Pancreas (tissue), 10 donors: ENCODE data around the gene POGLUT2. TPM values are rescaled to one million over a fixed set of nuclear protein-coding genes. Genes with fewer than 3 reads are reported as not detected.

Source experiments
- ATAC-seq, 4 donors: fragments of 200-7000 bp; cut with Tn5 transposase; one replicate each; pipeline versions ENCODE4 v1.8.0 to v1.9.1; 2020; ENCODE audit warnings: mild to moderate bottlenecking in 4 of 4, moderate library complexity in 4 of 4
- DNase-seq, 6 donors: peaks; one replicate each; pipeline ENCODE4 v3.0.0-alpha.2; 2020
- FAIRE-seq: peaks from 2 replicates; lab custom pipeline; 2012; peaks lifted over from hg19 to GRCh38; lab: Jason Lieb, UNC
- H3K27ac ChIP-seq, 4 donors: fragments of 200-600 bp; sonication (generic); 1 replicate in 3 of 4; 2 replicates in 1 of 4; pipeline versions ENCODE4 v1.5.0 to v1.8.0; 2020
- H3K27me3 ChIP-seq, 4 donors: fragments of 200-600 bp; one replicate each; pipeline ENCODE4 v1.8.0; 2021
- H3K36me3 ChIP-seq, 3 donors: fragments of 200-600 bp; sonication (generic) in 1 of 3; one replicate each; pipeline versions ENCODE4 v1.5.0 to v1.8.0; 2020 to 2021
- H3K4me1 ChIP-seq, 3 donors: fragments of 200-600 bp; one replicate each; pipeline ENCODE4 v1.8.0; 2021
- H3K4me3 ChIP-seq, 4 donors: fragments of 200-600 bp; sonication (generic) in 2 of 4; one replicate each; pipeline versions ENCODE4 v1.5.0 to v1.8.0; 2020 to 2021
- H3K9me3 ChIP-seq, 4 donors: fragments of 200-600 bp; one replicate each; pipeline ENCODE4 v1.8.0; 2021
- CTCF ChIP-seq, 4 donors: fragments of 200-600 bp; sonication (generic) in 3 of 4; IDR thresholded peaks; one replicate each; pipeline versions ENCODE4 v1.5.0 to v1.8.0; 2021; ENCODE audit warnings: antibody characterized with exemption in 4 of 4
- WGBS, 2 donors: extraction: QIAGEN DNeasy Blood & Tissue Kit; methylation state at CpG; one replicate each; pipeline ENCODE4 v1.1.7; 2013; 5-methylcytosine and 5-hydroxymethylcytosine counted together
- intact Hi-C, 3 donors: fragments of 100-400 bp; cut with DNase I; formaldehyde crosslinking; loops; one replicate each; pipeline versions ENCODE4 v1.11.1 to v1.14.2; 2022
- polyA plus RNA-seq, 2 donors: library from polyadenylated mRNA; stranded (reverse); fragments of 200-250 nt; gene quantifications; one replicate each; pipeline ENCODE4 v1.2.3, GENCODE V29; 2013
- total RNA-seq, 6 donors: library from RNA; stranded (reverse); fragmentation: NEBNext Ultra II Directional in 4 of 6; extraction: Animal tissue kit (Norgen Biotek cat#: 25700) in 4 of 6; gene quantifications; one replicate each; pipeline versions ENCODE4 v1.2.1 to v1.2.4, GENCODE V29; 2021 to 2023
- donor health status: healthy with polysubstance abuse.
- donor health status: DM: no; HTN: no; CAD: no; lungs with moderate emphysema.
- donor health status: DM: no; HTN: no; CAD: no.
- donor health status: control.
- donor health status: control.
- donor health status: Bipolar disorder and iron deficiency.
- donor health status: DM: yes; HTN: yes; CAD: no.
- donor health status: DM: no; HTN: no; CAD: no.
- donor health status: DM: no; HTN: no; CAD: no.
- donor health status: DM: yes; HTN: yes; CAD: no.

POGLUT2 gene
- total and polyA plus RNA-seq, 8 donors: 0.60 to 4.2 (median 1.1) TPM

GRCh38 chr13:102763741-102764140 lies 35.0 kb downstream of the POGLUT2 start:
- intact Hi-C loops: no loop called here
- Histone ChIP-seq H3K4me1 (no peaks in the 10 kb centered on the region), H3K4me3 (no peak overlapping the region), H3K9me3 (no peaks in the 10 kb centered on the region), H3K36me3 (no peaks in the 10 kb centered on the region), H3K27me3 (no peaks in the 10 kb centered on the region), H3K27ac (no peak overlapping the region)
- no peak for TF ChIP-seq CTCF (IDR thresholded peaks at IDR 0.05)
- DNase-seq (no peak), FAIRE-seq (no peak), ATAC-seq (no peak)
- 81 to 95% methylated on average over 1 of the region's 1 CpG for WGBS, 2 donors

- Histone ChIP-seq H3K9me3 (no peaks in the 10 kb centered on the region), H3K27me3 (no peaks in the 10 kb centered on the region), H3K36me3 (no peaks in the 10 kb centered on the region), H3K27ac (no peak overlapping the region), H3K4me1 (no peaks in the 10 kb centered on the region), H3K4me3 (no peak overlapping the region)
- ATAC-seq (no peak), DNase-seq (no peak), FAIRE-seq (no peak)
- no peak for TF ChIP-seq CTCF (IDR thresholded peaks at IDR 0.05)
- WGBS, 2 donors: 83 to 93% methylated on average over 1 of the region's 1 CpG
- intact Hi-C loops: no loop called here
These were observed 37.7 kb downstream of the POGLUT2 start for GRCh38 chr13:102761071-102761470.

- intact Hi-C loops: no loop called here
- ATAC-seq (no peak), DNase-seq (no peak), FAIRE-seq (no peak)
- Histone ChIP-seq H3K9me3 (no peaks in the 10 kb centered on the region), H3K27ac (no peak overlapping the region), H3K4me3 (no peak overlapping the region), H3K4me1 (no peaks in the 10 kb centered on the region), H3K36me3 (no peaks in the 10 kb centered on the region), H3K27me3 (no peaks in the 10 kb centered on the region)
- 48 to 58% methylated on average over 2 of the region's 2 CpGs for WGBS, 2 donors
- no peak for TF ChIP-seq CTCF (IDR thresholded peaks at IDR 0.05)
These were observed 39.9 kb downstream of the POGLUT2 start for GRCh38 chr13:102758842-102759241.

- Histone ChIP-seq H3K4me3 (no peak overlapping the region), H3K9me3 (no peaks in the 10 kb centered on the region), H3K27me3 (no peaks in the 10 kb centered on the region), H3K36me3 (no peaks in the 10 kb centered on the region), H3K4me1 (no peaks in the 10 kb centered on the region), H3K27ac (no peak overlapping the region)
- DNase-seq: no peak
- intact Hi-C loops: no loop called here
- no peak for TF ChIP-seq CTCF (IDR thresholded peaks at IDR 0.05)
- 59 to 82% methylated on average over 1 of the region's 1 CpG for WGBS, 2 donors
- no peak for FAIRE-seq
- ATAC-seq: no peak
These were observed 41.8 kb downstream of the POGLUT2 start for GRCh38 chr13:102757006-102757405.

- no peak for TF ChIP-seq CTCF (IDR thresholded peaks at IDR 0.05)
- Histone ChIP-seq H3K36me3 (no peaks in the 10 kb centered on the region), H3K27me3 (no peaks in the 10 kb centered on the region), H3K4me3 (no peak overlapping the region), H3K27ac (no peak overlapping the region), H3K4me1 (no peaks in the 10 kb centered on the region), H3K9me3 (no peaks in the 10 kb centered on the region)
- 79 to 91% methylated on average over 3 of the region's 3 CpGs for WGBS, 2 donors
- no peak for DNase-seq
- intact Hi-C loops: no loop called here
- ATAC-seq: no peak
- FAIRE-seq: no peak
These were observed 46.9 kb downstream of the POGLUT2 start for GRCh38 chr13:102751886-102752285.
